Naive thymus-derived CD4-positive, alpha-beta T cell (primary cell): Measurements from ENCODE around the gene MRS2. TPM values are rescaled to one million over a fixed set of nuclear protein-coding genes. Genes with fewer than 3 reads are reported as not detected.

Experiments used
- polyA plus RNA-seq, 2 donors: library from polyadenylated mRNA; unstranded; fragments of 300-500 nt; fragmentation: Illumina TruSeq; gene quantifications; one replicate each; pipeline ENCODE4 v1.2.3, GENCODE V29; 2021
- total RNA-seq, 6 experiments: library from RNA in 5 of 6; stranded (reverse) in 5 of 6; gene quantifications; 1 replicate in 5 of 6; 2 replicates in 1 of 6; pipeline ENCODE4 v1.2.3 and lab custom pipeline; 2021 to 2026

The MRS2 gene
- total and polyA plus RNA-seq, 7 experiments from 2014 or later = 6.7 to 28.0 (median 19.3) TPM

Other genes starting within 250 kb of the MRS2 start
- under 1 TPM in 2 of 5 experiments, not detected in 3; 0.24 to 0.92 TPM for gene DCDC2, start 44.9 kb upstream of the MRS2 start, total RNA-seq
- gene DCDC2, start 44.9 kb upstream of the MRS2 start, polyA plus RNA-seq = not detected
- 1 to 10 TPM in 3 of 5 experiments, under 1 TPM in 2; 0.44 to 1.7 (median 1.2) TPM for gene GPLD1, start 86.6 kb downstream of the MRS2 start, total RNA-seq
- gene GPLD1, start 86.6 kb downstream of the MRS2 start, polyA plus RNA-seq = under 1 TPM; 0.63 to 0.94 TPM
- 10 to 100 TPM in 2 of 5 experiments, 1 to 10 TPM in 3; 5.7 to 20.6 (median 8.9) TPM for gene ALDH5A1, start 92.0 kb downstream of the MRS2 start, total RNA-seq
- 10 to 100 TPM; 12.3 to 18.5 TPM for gene ALDH5A1, start 92.0 kb downstream of the MRS2 start, polyA plus RNA-seq
- gene KIAA0319, start 243.3 kb downstream of the MRS2 start, total RNA-seq = under 1 TPM in 1 of 5 experiments, not detected in 4; 0.05 TPM
- gene KIAA0319, start 243.3 kb downstream of the MRS2 start, polyA plus RNA-seq = under 1 TPM in 1 of 2 donors, not detected in 1; 0.03 TPM